ENCODE data around the gene RDX. TPM values are rescaled to one million over a fixed set of nuclear protein-coding genes. Genes with fewer than 3 reads are reported as not detected.
A peak's percentile ranks its signal among the peaks of the same experiment; 100 is the strongest.

Gene RDX
- total RNA-seq, 2 donors from 2014 or later: 17.9 to 20.5 TPM

GRCh38 chr11:110173811-110174644 lies 122.4 kb downstream of the RDX start:
- Histone ChIP-seq H3K9me3 (no peaks in the 10 kb centered on the region), H3K36me3 (no peaks in the 10 kb centered on the region), H3K4me1 (no peaks in the 10 kb centered on the region), H3K27ac (no peak overlapping the region), H3K27me3 (no peaks in the 10 kb centered on the region), H3K4me3 (no peak overlapping the region), H3K9ac (ENCODE audit: low read depth in 2 of 2, low read length in 2 of 2) (no peak overlapping the region)
- peak; percentile 67 for TF ChIP-seq CTCF (IDR thresholded peaks at IDR 0.05)
- intact Hi-C loops (cut with DNase I): no loop called here
- DNase-seq: peak; percentile 68

- intact Hi-C loops (cut with DNase I): no loop called here
- no peak overlapping the region for H3K27ac ChIP-seq
- H3K27me3 ChIP-seq: no peaks in the 10 kb centered on the region
- H3K4me3 ChIP-seq: no peak overlapping the region
- H3K4me1 ChIP-seq: no peaks in the 10 kb centered on the region
- H3K9me3 ChIP-seq: no peaks in the 10 kb centered on the region
- H3K36me3 ChIP-seq: no peaks in the 10 kb centered on the region
- H3K9ac ChIP-seq (ENCODE audit: low read depth in 2 of 2, low read length in 2 of 2): no peak overlapping the region
- no peak for DNase-seq
- no peak for TF ChIP-seq CTCF (IDR thresholded peaks at IDR 0.05)
Measured at GRCh38 chr11:110172468-110173065, 123.8 kb downstream of the RDX start.

- H3K27ac ChIP-seq: no peak overlapping the region
- no peak for TF ChIP-seq CTCF (IDR thresholded peaks at IDR 0.05)
- DNase-seq: no peak
- H3K36me3 ChIP-seq: no peaks in the 10 kb centered on the region
- no peaks in the 10 kb centered on the region for H3K27me3 ChIP-seq
- intact Hi-C loops (cut with DNase I): no loop called here
- no peaks in the 10 kb centered on the region for H3K9me3 ChIP-seq
- H3K4me1 ChIP-seq: no peaks in the 10 kb centered on the region
- no peak overlapping the region for H3K4me3 ChIP-seq
- no peak overlapping the region for H3K9ac ChIP-seq (ENCODE audit: low read depth in 2 of 2, low read length in 2 of 2)
Measured at GRCh38 chr11:110169738-110170137, 126.7 kb downstream of the RDX start.

GRCh38 chr11:110168033-110168803 lies 128.2 kb downstream of the RDX start:
- Histone ChIP-seq H3K36me3 (no peaks in the 10 kb centered on the region), H3K9me3 (no peaks in the 10 kb centered on the region), H3K4me3 (no peak overlapping the region), H3K27me3 (no peaks in the 10 kb centered on the region), H3K27ac (no peak overlapping the region), H3K4me1 (no peaks in the 10 kb centered on the region), H3K9ac (ENCODE audit: low read depth in 2 of 2, low read length in 2 of 2) (no peak overlapping the region)
- intact Hi-C loops (cut with DNase I): no loop called here
- TF ChIP-seq CTCF (IDR thresholded peaks at IDR 0.05): no peak
- no peak for DNase-seq

- H3K4me1 ChIP-seq: no peaks in the 10 kb centered on the region
- no peak overlapping the region for H3K9ac ChIP-seq (ENCODE audit: low read depth in 2 of 2, low read length in 2 of 2)
- H3K4me3 ChIP-seq: no peak overlapping the region
- no peaks in the 10 kb centered on the region for H3K27me3 ChIP-seq
- TF ChIP-seq CTCF (IDR thresholded peaks at IDR 0.05): no peak
- H3K36me3 ChIP-seq: no peaks in the 10 kb centered on the region
- intact Hi-C loops (cut with DNase I): no loop called here
- no peaks in the 10 kb centered on the region for H3K9me3 ChIP-seq
- DNase-seq: no peak
- H3K27ac ChIP-seq: no peak overlapping the region
Measured at GRCh38 chr11:110165039-110165925, 131.1 kb downstream of the RDX start.
